Neural progenitor cell (in vitro differentiated cells): ENCODE measurements around the gene SEZ6L. TPM values are rescaled to one million over a fixed set of nuclear protein-coding genes. Genes with fewer than 3 reads are reported as not detected.

ENCODE experiments used
- DNase-seq: peaks from one replicate; pipeline ENCODE4 v3.0.0-alpha.2; 2016; ENCODE audit warnings: low spot score
- H2AFZ ChIP-seq: fragments of 200-600 bp; sonication (generic); replicated peaks from 2 replicates; pipeline ENCODE4 v1.6.1; 2016; ENCODE audit warnings: antibody characterized with exemption
- H3F3A ChIP-seq: fragments of 200-600 bp; sonication (generic); 2 replicates; pipeline ENCODE4 v1.6.1; 2016; ENCODE audit warnings: antibody characterized with exemption, low read depth
- H3K27ac ChIP-seq: fragments of 200-600 bp; sonication (generic); 2 replicates; pipeline ENCODE4 v1.5.1; 2016; ENCODE audit warnings: mild to moderate bottlenecking
- H3K27me3 ChIP-seq: fragments of 200-600 bp; sonication (generic); 2 replicates; pipeline ENCODE4 v1.6.1; 2016; ENCODE audit warnings: mild to moderate bottlenecking, moderate library complexity
- H3K36me3 ChIP-seq: fragments of 200-600 bp; sonication (generic); 2 replicates; pipeline ENCODE4 v1.5.1; 2016
- H3K4me1 ChIP-seq: fragments of 200-600 bp; sonication (generic); 2 replicates; pipeline ENCODE4 v1.6.1; 2016; ENCODE audit warnings: mixed run types
- H3K4me2 ChIP-seq: fragments of 200-600 bp; sonication (generic); 2 replicates; pipeline ENCODE4 v1.6.1; 2016
- H3K4me3 ChIP-seq: fragments of 200-600 bp; sonication (generic); 2 replicates; pipeline ENCODE4 v1.5.1; 2016
- H3K79me2 ChIP-seq: fragments of 200-600 bp; sonication (generic); 2 replicates; pipeline ENCODE4 v1.6.1; 2016; ENCODE audit warnings: low read depth
- H3K9ac ChIP-seq: fragments of 200-600 bp; sonication (generic); 2 replicates; pipeline ENCODE4 v1.6.1; 2016
- H3K9me3 ChIP-seq: fragments of 200-600 bp; sonication (generic); 2 replicates; pipeline ENCODE4 v1.5.1; 2016; ENCODE audit warnings: low read depth
- H4K20me1 ChIP-seq: fragments of 200-600 bp; sonication (generic); 2 replicates; pipeline ENCODE4 v1.6.1; 2016; ENCODE audit warnings: low read depth
- H3K27ac Mint-ChIP-seq: 3 replicates; pipeline ENCODE4 v1.8.0; 2021; ENCODE audit warnings: mixed read lengths
- H3K27me3 Mint-ChIP-seq: 2 replicates; pipeline ENCODE4 v1.8.0; 2022; ENCODE audit warnings: low read depth, mild to moderate bottlenecking, inconsistent platforms, moderate library complexity, mixed read lengths; ENCODE audit not compliant: insufficient read depth
- H3K36me3 Mint-ChIP-seq: 3 replicates; pipeline ENCODE4 v1.8.0; 2021; ENCODE audit warnings: mixed read lengths
- H3K4me1 Mint-ChIP-seq: 3 replicates; pipeline ENCODE4 v1.8.0; 2021; ENCODE audit warnings: mixed read lengths
- H3K4me3 Mint-ChIP-seq: 3 replicates; pipeline ENCODE4 v1.8.0; 2021; ENCODE audit warnings: mild to moderate bottlenecking, moderate library complexity, mixed read lengths
- H3K9me3 Mint-ChIP-seq: 3 replicates; pipeline ENCODE4 v1.8.0; 2020; ENCODE audit warnings: mixed read lengths
- CTCF ChIP-seq: fragments of 200-600 bp; sonication (generic); IDR thresholded peaks from 2 replicates; pipeline ENCODE4 v1.5.1; 2017; ENCODE audit warnings: antibody characterized with exemption, mild to moderate bottlenecking
- EZH2 ChIP-seq: fragments of 200-600 bp; sonication (generic); IDR thresholded peaks from 2 replicates; pipeline ENCODE4 v1.6.1; 2017; ENCODE audit warnings: antibody characterized with exemption, mild to moderate bottlenecking, moderate library complexity
- EZH2phosphoT487 ChIP-seq: fragments of 200-600 bp; sonication (generic); IDR thresholded peaks from 2 replicates; pipeline ENCODE4 v1.6.1; 2017; ENCODE audit warnings: antibody characterized with exemption
- total RNA-seq: library from RNA; depleted of rRNA; stranded (reverse); fragments of >200 nt; gene quantifications from 2 replicates; pipeline ENCODE4 v1.2.3, GENCODE V29; 2015; ENCODE audit warnings: low replicate concordance

Gene SEZ6L
- total RNA-seq, 1 donor from 2014 or later: 0.22 TPM

DNA sequence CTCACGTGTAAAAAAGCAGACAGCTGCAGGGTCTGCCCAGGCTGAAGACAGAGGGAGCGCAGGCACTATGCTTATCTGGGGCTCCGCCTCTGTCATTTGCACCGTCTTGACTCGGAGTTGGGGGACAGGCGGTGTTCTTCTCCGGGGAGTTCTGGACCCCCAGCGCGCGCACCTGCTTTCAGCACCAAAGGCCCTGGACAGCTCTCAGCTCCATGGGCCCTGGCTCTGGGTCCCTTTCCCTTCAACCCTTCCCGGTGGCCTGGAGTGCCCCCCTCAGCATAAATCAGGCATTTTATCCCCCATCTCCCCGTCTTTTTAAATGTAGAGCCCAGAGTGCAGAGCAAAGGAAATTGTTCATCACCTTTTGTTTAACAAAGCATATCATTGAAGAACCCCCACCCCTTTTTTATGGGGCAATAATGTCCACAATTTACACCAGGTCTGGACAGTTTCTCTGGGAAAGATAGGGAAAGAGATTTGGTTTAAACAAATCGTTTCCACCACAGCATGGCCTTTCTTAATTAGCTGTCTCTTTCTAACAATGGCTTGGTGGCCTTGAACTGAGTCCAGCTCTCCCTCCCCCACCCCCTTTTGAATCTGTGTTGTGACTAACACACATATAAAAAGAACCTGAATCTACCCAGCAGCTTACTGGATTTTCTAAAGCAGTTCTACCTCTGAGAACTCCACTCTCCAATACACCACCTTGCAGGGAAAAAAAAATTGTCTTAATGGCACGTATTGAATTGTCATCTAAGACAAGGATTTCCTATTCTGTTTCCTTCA is 1.7 kb downstream of the SEZ6L start:
- Histone ChIP-seq H3K9ac (no peak overlapping the region), H3K27me3 (peaks cover 100% of the 10 kb centered on the region)
- TF ChIP-seq EZH2 (no peak), CTCF (peak; percentile 62)

GRCh38 chr22:26172389-26172990 is 3.2 kb downstream of the SEZ6L start:
- H3K4me1 ChIP-seq: peaks cover 13% of the 10 kb centered on the region
- no peak overlapping the region for H3K9ac ChIP-seq
- H3K4me2 ChIP-seq: no peak overlapping the region
- H3K79me2 ChIP-seq: no peaks in the 10 kb centered on the region
- H3K9me3 Mint-ChIP-seq: no peaks in the 10 kb centered on the region
- peak; percentile 82 for DNase-seq
- TF ChIP-seq CTCF (peak; percentile 87), EZH2 (peak; percentile 35), EZH2phosphoT487 (no peak)
- no peak overlapping the region for H2AFZ ChIP-seq
- peaks cover 94% of the 10 kb centered on the region for H3K27me3 ChIP-seq
- H4K20me1 ChIP-seq: peaks cover 20% of the 10 kb centered on the region
- no peaks in the 10 kb centered on the region for H3K36me3 ChIP-seq
- H3K4me1 Mint-ChIP-seq: peaks cover 20% of the 10 kb centered on the region
- no peaks in the 10 kb centered on the region for H3K9me3 ChIP-seq
- H3K27ac ChIP-seq: no peak overlapping the region
- H3K27ac Mint-ChIP-seq: no peak overlapping the region
- no peaks in the 10 kb centered on the region for H3K36me3 Mint-ChIP-seq
- H3F3A ChIP-seq: peaks cover 10% of the 10 kb centered on the region
- H3K4me3 Mint-ChIP-seq: peak overlapping the region; percentile 57
- peaks cover 37% of the 10 kb centered on the region for H3K27me3 Mint-ChIP-seq
- no peak overlapping the region for H3K4me3 ChIP-seq

More for the DNA sequence above, 1.7 kb downstream of the SEZ6L start:
- DNase-seq: peak; percentile 85
- H3K4me3 ChIP-seq: no peak overlapping the region
- peak overlapping the region; percentile 80 for H3K4me3 Mint-ChIP-seq
- H4K20me1 ChIP-seq: peaks cover 20% of the 10 kb centered on the region
- H3K4me2 ChIP-seq: no peak overlapping the region
- no peak overlapping the region for H3K27ac ChIP-seq
- peaks cover 13% of the 10 kb centered on the region for H3K4me1 ChIP-seq
- peaks cover 10% of the 10 kb centered on the region for H3F3A ChIP-seq
- H3K79me2 ChIP-seq: no peaks in the 10 kb centered on the region
- H2AFZ ChIP-seq: no peak overlapping the region
- H3K36me3 ChIP-seq: no peaks in the 10 kb centered on the region
- H3K9me3 Mint-ChIP-seq: no peaks in the 10 kb centered on the region
- H3K36me3 Mint-ChIP-seq: no peaks in the 10 kb centered on the region
- peaks cover 41% of the 10 kb centered on the region for H3K27me3 Mint-ChIP-seq
- no peaks in the 10 kb centered on the region for H3K9me3 ChIP-seq
- peaks cover 20% of the 10 kb centered on the region for H3K4me1 Mint-ChIP-seq
- H3K27ac Mint-ChIP-seq: no peak overlapping the region

GRCh38 chr22:26174280-26174679 is 5.0 kb downstream of the SEZ6L start:
- Histone ChIP-seq H3K4me1 (peaks cover 3% of the 10 kb centered on the region), H2AFZ (no peak overlapping the region), H3F3A (no peaks in the 10 kb centered on the region), H3K9ac (no peak overlapping the region), H3K36me3 (no peaks in the 10 kb centered on the region), H3K9me3 (no peaks in the 10 kb centered on the region), H3K4me3 (no peak overlapping the region), H3K79me2 (no peaks in the 10 kb centered on the region), H4K20me1 (peaks cover 20% of the 10 kb centered on the region), H3K4me2 (no peak overlapping the region), H3K27ac (no peak overlapping the region), H3K27me3 (peaks cover 86% of the 10 kb centered on the region)
- Mint-ChIP-seq H3K36me3 (no peaks in the 10 kb centered on the region), H3K27ac (no peak overlapping the region), H3K4me1 (peaks cover 13% of the 10 kb centered on the region), H3K9me3 (no peaks in the 10 kb centered on the region), H3K4me3 (no peak overlapping the region), H3K27me3 (peaks cover 35% of the 10 kb centered on the region)
- TF ChIP-seq EZH2phosphoT487: no peak
- TF ChIP-seq CTCF: peak; percentile 56
- peak; percentile 74 for DNase-seq
